ENCODE data around the gene CDH16. TPM values are rescaled to one million over a fixed set of nuclear protein-coding genes. Genes with fewer than 3 reads are reported as not detected.

The CDH16 gene
- total RNA-seq, 6 donors from 2014 or later = 0.40 to 1.8 (median 1.7) TPM; not detected in 3

DNA sequence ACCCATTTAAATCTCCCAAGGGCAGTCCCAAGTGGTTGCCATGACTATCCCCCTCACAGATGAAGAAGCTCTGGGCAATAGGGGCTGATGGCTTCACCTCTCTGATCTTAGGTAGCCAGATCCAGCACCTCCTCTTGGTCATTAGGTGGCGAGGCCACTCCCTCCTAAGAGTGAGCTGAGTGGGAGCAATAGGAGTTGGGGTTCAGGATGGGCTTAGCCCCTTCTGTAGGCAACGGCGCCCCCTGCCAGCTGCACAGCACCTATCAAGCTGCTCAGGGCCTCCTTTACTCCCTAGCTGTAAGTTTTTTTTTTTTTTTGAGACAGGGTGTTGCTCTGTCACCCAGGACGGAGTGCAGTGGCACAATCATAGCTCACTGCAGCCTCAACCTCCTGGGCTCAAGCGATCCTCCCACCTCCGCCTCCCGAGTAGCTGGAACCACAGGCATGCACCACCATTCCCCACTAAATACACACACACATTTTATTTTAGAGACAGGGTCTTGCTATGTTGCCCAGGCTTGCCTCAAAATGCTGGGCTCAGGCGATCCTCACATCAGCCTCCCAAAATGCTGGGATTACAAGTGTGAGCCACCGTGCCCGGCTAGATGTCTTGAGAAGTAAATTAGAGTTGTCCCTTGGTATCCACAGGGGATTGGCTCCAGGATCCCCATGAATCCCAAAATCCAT lies 10.2 kb upstream of the CDH16 start:
- no peaks in the 10 kb centered on the region for H3K9me3 ChIP-seq
- peak in 1 of 2 donors; percentile 41 for DNase-seq
- WGBS, 2 donors = 83% methylated on average over 10 of the region's 10 CpGs
- peaks cover 0 to 16% (median 10%) of the 10 kb centered on the region in 4 donors for H3K27me3 ChIP-seq
- H3K27ac ChIP-seq = peak overlapping the region in 3 of 4 donors; percentile 26 to 84 (median 71)
- no peak for TF ChIP-seq EP300 (IDR thresholded peaks at IDR 0.05)
- TF ChIP-seq, protein P1, sequence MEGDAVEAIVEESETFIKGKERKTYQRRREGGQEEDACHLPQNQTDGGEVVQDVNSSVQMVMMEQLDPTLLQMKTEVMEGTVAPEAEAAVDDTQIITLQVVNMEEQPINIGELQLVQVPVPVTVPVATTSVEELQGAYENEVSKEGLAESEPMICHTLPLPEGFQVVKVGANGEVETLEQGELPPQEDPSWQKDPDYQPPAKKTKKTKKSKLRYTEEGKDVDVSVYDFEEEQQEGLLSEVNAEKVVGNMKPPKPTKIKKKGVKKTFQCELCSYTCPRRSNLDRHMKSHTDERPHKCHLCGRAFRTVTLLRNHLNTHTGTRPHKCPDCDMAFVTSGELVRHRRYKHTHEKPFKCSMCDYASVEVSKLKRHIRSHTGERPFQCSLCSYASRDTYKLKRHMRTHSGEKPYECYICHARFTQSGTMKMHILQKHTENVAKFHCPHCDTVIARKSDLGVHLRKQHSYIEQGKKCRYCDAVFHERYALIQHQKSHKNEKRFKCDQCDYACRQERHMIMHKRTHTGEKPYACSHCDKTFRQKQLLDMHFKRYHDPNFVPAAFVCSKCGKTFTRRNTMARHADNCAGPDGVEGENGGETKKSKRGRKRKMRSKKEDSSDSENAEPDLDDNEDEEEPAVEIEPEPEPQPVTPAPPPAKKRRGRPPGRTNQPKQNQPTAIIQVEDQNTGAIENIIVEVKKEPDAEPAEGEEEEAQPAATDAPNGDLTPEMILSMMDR (IDR thresholded peaks at IDR 0.05) = peak in 3 of 6 experiments; percentile 10 to 24 (median 19)
- ATAC-seq (ENCODE audit: low FRiP score in 2 of 2) = no peak
- H3K4me1 ChIP-seq = peaks cover 46 to 61% (median 49%) of the 10 kb centered on the region in 4 donors
- peaks cover 0 to 15% (median 7%) of the 10 kb centered on the region in 4 donors for H3K36me3 ChIP-seq
- H3K4me3 ChIP-seq = no peak overlapping the region

DNA sequence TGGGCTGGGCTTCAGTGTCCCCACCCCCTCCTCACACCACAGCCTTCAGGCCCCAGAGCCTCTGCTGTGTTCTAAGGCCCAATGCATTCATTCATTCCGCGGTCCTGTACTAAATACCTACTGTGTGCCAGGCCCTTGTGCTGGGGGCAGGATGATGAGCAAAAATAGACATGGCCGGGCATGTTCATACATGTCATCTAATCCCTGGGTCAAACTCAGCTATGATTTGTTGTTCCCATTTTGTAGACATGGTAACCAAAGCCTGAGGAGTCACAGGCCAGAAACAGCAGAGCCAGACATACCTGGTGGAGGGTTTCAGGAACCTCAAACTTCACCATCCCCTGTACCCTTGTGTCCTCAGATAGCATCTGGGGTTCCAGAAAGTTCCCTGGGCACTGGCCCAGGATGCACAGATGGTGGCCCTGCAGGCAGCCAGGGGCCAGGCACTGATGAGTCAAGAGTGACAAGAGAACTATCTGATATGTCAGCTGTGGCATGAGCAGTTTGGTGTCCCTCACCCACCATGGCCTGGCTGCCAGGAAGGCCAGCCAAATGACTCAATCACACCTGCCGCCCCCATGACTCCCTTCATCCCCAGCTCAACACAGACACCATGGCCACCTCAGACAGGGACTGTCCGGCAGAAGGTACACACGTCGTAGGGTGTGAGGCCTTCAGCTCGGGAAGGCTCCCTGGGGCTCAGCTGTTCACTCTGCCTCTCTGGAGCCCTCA lies 9.4 kb upstream of the CDH16 start:
- TF ChIP-seq EP300 (IDR thresholded peaks at IDR 0.05) (no peak), POLR2AphosphoS5 (IDR thresholded peaks at IDR 0.05) (peak in 1 of 2 donors; percentile 25)
- H3K27me3 ChIP-seq = peaks cover 0 to 16% (median 10%) of the 10 kb centered on the region in 4 donors
- peak overlapping the region; percentile 71 to 84 (median 78) for H3K27ac ChIP-seq
- H3K9me3 ChIP-seq = no peaks in the 10 kb centered on the region
- 97 to 100% methylated on average over 3 of the region's 8 CpGs for WGBS, 2 donors
- DNase-seq (no peak), ATAC-seq (ENCODE audit: low FRiP score in 2 of 2) (no peak)
- H3K4me1 ChIP-seq = peaks cover 45 to 61% (median 47%) of the 10 kb centered on the region in 4 donors
- peaks cover 0 to 15% (median 7%) of the 10 kb centered on the region in 4 donors for H3K36me3 ChIP-seq
- H3K4me3 ChIP-seq = no peak overlapping the region

DNA sequence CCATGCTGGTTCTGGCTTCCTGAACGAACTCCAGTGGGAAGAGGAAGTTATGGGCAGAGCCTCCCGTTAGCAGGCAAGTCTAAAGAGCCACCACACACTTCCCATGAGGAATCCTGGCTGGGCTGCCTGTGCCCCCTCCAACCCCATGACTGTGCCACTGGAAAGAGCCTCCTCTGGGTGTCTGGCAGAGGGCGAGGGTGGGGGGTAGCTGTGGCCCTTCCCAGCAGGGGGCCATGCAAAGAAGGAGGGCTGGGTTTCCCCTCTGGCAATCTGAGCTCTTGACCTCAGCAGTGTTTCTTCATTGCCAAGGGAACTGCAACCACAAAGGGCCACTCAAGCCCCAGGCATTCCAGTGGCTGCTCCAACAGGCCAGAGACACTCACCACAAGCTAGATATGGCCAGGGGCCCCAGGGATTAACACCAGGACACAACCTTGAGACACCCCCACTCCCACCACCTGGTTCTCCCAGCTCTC lies 8.3 kb upstream of the CDH16 start:
- ATAC-seq (ENCODE audit: low FRiP score in 2 of 2) (peak; percentile 35 to 76), DNase-seq (peak in 1 of 2 donors; percentile 87)
- Histone ChIP-seq H3K9me3 (no peaks in the 10 kb centered on the region), H3K4me3 (no peak overlapping the region), H3K27me3 (peaks cover 0 to 16% (median 10%) of the 10 kb centered on the region in 4 donors), H3K36me3 (peaks cover 0 to 11% (median 5%) of the 10 kb centered on the region in 4 donors), H3K4me1 (peaks cover 40 to 55% (median 42%) of the 10 kb centered on the region in 4 donors), H3K27ac (peak overlapping the region; percentile 71 to 84 (median 78))
- peak in 1 of 4 donors; percentile 24 for TF ChIP-seq POLR2A (IDR thresholded peaks at IDR 0.05)
- TF ChIP-seq EP300 (IDR thresholded peaks at IDR 0.05) = peak in 2 of 4 donors; percentile 51 to 54
- TF ChIP-seq, protein P1 (IDR thresholded peaks at IDR 0.05) = peak in 3 of 6 experiments; percentile 8 to 22 (median 18)
- TF ChIP-seq POLR2AphosphoS5 (IDR thresholded peaks at IDR 0.05) = peak; percentile 5 to 61
- WGBS, 2 donors = 33% methylated on average over 3 of the region's 3 CpGs; no CpG with 5 or more reads in 1 of the 2 donors

DNA sequence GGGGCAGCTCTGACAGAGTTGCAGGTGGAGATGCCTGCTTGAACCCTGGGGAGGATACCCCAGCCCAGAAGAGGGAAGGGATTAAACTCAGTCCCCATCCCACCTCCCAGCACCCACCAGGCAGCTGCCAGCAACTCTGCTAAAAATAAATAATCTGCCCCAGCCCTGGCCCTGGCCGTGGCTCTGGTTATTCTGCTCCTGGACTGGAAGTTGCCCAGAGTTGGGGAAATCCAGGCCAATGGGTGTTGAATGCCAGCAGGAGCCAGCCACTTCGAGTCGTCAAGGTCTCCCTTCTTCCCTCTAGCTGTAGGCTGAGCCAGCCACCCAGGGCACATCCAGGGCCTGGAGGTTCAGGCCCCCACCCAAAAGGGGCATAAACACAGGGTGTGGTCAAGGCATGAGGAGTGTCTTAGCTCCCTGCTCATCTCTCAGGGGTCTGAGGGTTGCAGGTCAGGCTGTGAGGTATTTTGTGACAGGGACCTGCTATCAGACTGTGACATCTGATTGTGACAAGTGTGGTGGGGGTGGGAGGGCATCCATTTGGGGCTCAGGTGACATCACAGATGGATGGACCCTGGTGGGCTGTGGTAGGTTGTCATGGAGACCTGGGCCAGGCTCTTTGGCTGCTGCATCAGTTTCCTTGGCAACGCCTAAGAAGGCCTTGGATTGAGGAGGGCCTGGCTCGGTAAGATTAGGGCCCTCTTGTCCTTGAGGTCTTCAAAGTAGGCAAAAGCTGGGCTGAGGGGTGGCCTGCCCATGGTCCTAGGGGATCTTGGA lies 7.7 kb upstream of the CDH16 start:
- DNase-seq = peak in 1 of 2 donors; percentile 55
- Histone ChIP-seq H3K4me3 (peak overlapping the region in 1 of 4 donors; percentile 61), H3K36me3 (peaks cover 0 to 9% (median 9%) of the 10 kb centered on the region in 4 donors), H3K27me3 (peaks cover 0 to 16% (median 10%) of the 10 kb centered on the region in 4 donors), H3K9me3 (no peaks in the 10 kb centered on the region), H3K4me1 (peaks cover 40 to 55% (median 42%) of the 10 kb centered on the region in 4 donors), H3K27ac (peak overlapping the region; percentile 71 to 84 (median 78))
- 54 to 66% methylated on average over 3 to 5 of the region's 5 CpGs for WGBS, 2 donors
- no peak for ATAC-seq (ENCODE audit: low FRiP score in 2 of 2)
- TF ChIP-seq POLR2AphosphoS5 (IDR thresholded peaks at IDR 0.05) (no peak), EP300 (IDR thresholded peaks at IDR 0.05) (no peak), POLR2A (IDR thresholded peaks at IDR 0.05) (no peak)
- TF ChIP-seq, protein P1 (IDR thresholded peaks at IDR 0.05) = no peak
